Muscle of leg (tissue), 11 donors: ENCODE results near the gene SLX9. TPM values are rescaled to one million over a fixed set of nuclear protein-coding genes. Genes with fewer than 3 reads are reported as not detected.
"Not testable (repeated sequence)": the region's sequence is repeated elsewhere in the genome, so short reads cannot be mapped to it uniquely, and the experiment has no call there.

Experiments used
- DNase-seq: peaks from one replicate; pipeline ENCODE4 v3.0.0; 2013
- H3K27ac ChIP-seq: one replicate; pipeline ENCODE4 v1.5.1; 2013; ENCODE audit warnings: mild to moderate bottlenecking, low read length, control low read depth
- H3K27me3 ChIP-seq: one replicate; pipeline ENCODE4 v1.6.1; 2013; ENCODE audit warnings: low read length; ENCODE audit not compliant: control insufficient read depth, insufficient read depth
- H3K36me3 ChIP-seq: one replicate; pipeline ENCODE4 v1.6.1; 2013; ENCODE audit warnings: low read length; ENCODE audit not compliant: control insufficient read depth, insufficient read depth
- H3K4me1 ChIP-seq: one replicate; pipeline ENCODE4 v1.6.1; 2013; ENCODE audit warnings: low read length; ENCODE audit not compliant: control insufficient read depth, insufficient read depth
- H3K4me3 ChIP-seq: one replicate; pipeline ENCODE4 v1.5.1; 2013; ENCODE audit warnings: low read length, control low read depth
- H3K9me3 ChIP-seq: replicated peaks from 2 replicates; pipeline ENCODE4 v1.6.1; 2013; ENCODE audit warnings: low read depth, low read length; ENCODE audit not compliant: control insufficient read depth
- WGBS: methylation state at CpG from one replicate; pipeline ENCODE4 v1.1.5; 2013; ENCODE audit warnings: missing lambda C conversion rate; ENCODE audit not compliant: insufficient coverage; 5-methylcytosine and 5-hydroxymethylcytosine counted together
- polyA plus RNA-seq, 8 donors: library from polyadenylated mRNA; unstranded; fragments of 120-200 nt; gene quantifications; one replicate each; pipeline versions ENCODE4 v1.2.1 to v1.2.3, GENCODE V29; 2013; ENCODE audit warnings: inconsistent platforms in 1 of 8, low replicate concordance in 1 of 8; ENCODE audit not compliant: insufficient read length in 8 of 8, insufficient read depth in 1 of 8
- total RNA-seq: library from RNA; stranded (reverse); fragments of 120-200 nt; gene quantifications from one replicate; pipeline ENCODE4 v1.2.4, GENCODE V29; 2013

Gene SLX9
- total and polyA plus RNA-seq, 9 donors, result 16.0 to 27.5 (median 21.2) TPM

- Histone ChIP-seq H3K27me3 (no peaks in the 10 kb centered on the region), H3K4me1 (peaks cover 45% of the 10 kb centered on the region), H3K9me3 (no peaks in the 10 kb centered on the region), H3K4me3 (no peak overlapping the region), H3K36me3 (peaks cover 61% of the 10 kb centered on the region), H3K27ac (no peak overlapping the region)
- no peak for DNase-seq
- WGBS, result 83% methylated on average over 32 of the region's 36 CpGs
These were observed 31.2 kb downstream of the SLX9 start for GRCh38 chr21:44970766-44971671.

DNA sequence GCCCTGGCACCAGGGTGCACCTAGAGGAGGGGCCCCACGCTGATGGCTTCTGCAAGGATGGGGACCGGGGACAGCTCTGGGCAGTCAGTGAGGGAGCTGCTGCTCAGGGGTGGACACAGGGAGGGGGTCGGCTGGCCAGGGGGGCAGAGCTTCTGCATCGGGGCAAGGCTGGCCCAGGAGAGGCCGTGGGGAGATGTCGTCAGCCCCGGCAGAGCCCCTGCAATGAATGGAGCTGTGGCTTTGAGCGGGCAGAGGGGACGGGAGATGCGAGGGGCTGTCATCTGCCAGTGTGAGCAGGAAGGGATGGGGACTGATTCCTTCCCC lies 31.8 kb downstream of the SLX9 start:
- peaks cover 62% of the 10 kb centered on the region for H3K36me3 ChIP-seq
- no peak overlapping the region for H3K4me3 ChIP-seq
- DNase-seq, result no peak
- H3K4me1 ChIP-seq, result peaks cover 45% of the 10 kb centered on the region
- H3K27me3 ChIP-seq, result no peaks in the 10 kb centered on the region
- no peak overlapping the region for H3K27ac ChIP-seq
- no peaks in the 10 kb centered on the region for H3K9me3 ChIP-seq
- 79% methylated on average over 10 of the region's 10 CpGs for WGBS

DNA sequence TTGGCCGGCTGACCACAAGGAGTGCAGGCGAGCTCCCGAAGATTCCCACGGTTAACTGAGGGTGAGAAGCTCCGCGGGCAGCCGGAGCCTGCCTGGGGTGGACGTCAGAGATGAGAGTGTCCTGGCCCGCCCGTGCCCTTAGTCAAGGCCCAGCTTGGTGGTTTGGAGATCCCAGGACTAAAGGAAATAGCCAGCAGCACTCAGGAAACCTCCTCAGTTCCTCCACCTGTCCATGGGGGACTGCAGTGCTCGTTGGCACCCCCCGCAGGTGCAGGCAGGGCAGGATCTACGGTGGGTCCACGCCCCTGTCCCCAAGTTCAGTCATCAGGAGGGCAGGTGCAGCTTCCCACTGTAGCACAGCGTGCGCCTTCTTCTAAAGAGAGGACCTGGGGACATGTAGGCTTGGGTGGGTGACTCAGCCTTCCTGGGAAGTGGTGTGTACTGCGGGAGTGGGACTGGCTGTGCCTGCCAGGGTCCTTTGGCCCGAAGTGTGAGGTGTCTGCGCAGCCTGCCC lies 32.5 kb downstream of the SLX9 start:
- Histone ChIP-seq H3K4me1 (peaks cover 45% of the 10 kb centered on the region), H3K27ac (no peak overlapping the region), H3K4me3 (no peak overlapping the region), H3K9me3 (no peaks in the 10 kb centered on the region), H3K36me3 (peaks cover 55% of the 10 kb centered on the region), H3K27me3 (no peaks in the 10 kb centered on the region)
- 87% methylated on average over 19 of the region's 19 CpGs for WGBS
- DNase-seq, result no peak

GRCh38 chr21:44972821-44973220 lies 33.0 kb downstream of the SLX9 start:
- H3K9me3 ChIP-seq, result no peaks in the 10 kb centered on the region
- H3K27me3 ChIP-seq, result no peaks in the 10 kb centered on the region
- H3K27ac ChIP-seq, result no peak overlapping the region
- peaks cover 51% of the 10 kb centered on the region for H3K36me3 ChIP-seq
- no peak for DNase-seq
- peaks cover 44% of the 10 kb centered on the region for H3K4me1 ChIP-seq
- no peak overlapping the region for H3K4me3 ChIP-seq
- 73% methylated on average over 13 of the region's 16 CpGs for WGBS

GRCh38 chr21:44973598-44973997 lies 33.8 kb downstream of the SLX9 start:
- WGBS, result 84% methylated on average over 8 of the region's 14 CpGs
- no peaks in the 10 kb centered on the region for H3K27me3 ChIP-seq
- DNase-seq, result no peak
- peaks cover 42% of the 10 kb centered on the region for H3K4me1 ChIP-seq
- H3K9me3 ChIP-seq, result no peaks in the 10 kb centered on the region
- peaks cover 44% of the 10 kb centered on the region for H3K36me3 ChIP-seq
- no peak overlapping the region for H3K4me3 ChIP-seq
- no peak overlapping the region for H3K27ac ChIP-seq

GRCh38 chr21:44974676-44975075 lies 34.8 kb downstream of the SLX9 start:
- H3K4me3 ChIP-seq, result no peak overlapping the region
- WGBS, result 90% methylated on average over 9 of the region's 17 CpGs
- peaks cover 38% of the 10 kb centered on the region for H3K36me3 ChIP-seq
- no peak for DNase-seq
- H3K27ac ChIP-seq, result no peak overlapping the region
- no peaks in the 10 kb centered on the region for H3K9me3 ChIP-seq
- H3K4me1 ChIP-seq, result peaks cover 37% of the 10 kb centered on the region
- H3K27me3 ChIP-seq, result no peaks in the 10 kb centered on the region

DNA sequence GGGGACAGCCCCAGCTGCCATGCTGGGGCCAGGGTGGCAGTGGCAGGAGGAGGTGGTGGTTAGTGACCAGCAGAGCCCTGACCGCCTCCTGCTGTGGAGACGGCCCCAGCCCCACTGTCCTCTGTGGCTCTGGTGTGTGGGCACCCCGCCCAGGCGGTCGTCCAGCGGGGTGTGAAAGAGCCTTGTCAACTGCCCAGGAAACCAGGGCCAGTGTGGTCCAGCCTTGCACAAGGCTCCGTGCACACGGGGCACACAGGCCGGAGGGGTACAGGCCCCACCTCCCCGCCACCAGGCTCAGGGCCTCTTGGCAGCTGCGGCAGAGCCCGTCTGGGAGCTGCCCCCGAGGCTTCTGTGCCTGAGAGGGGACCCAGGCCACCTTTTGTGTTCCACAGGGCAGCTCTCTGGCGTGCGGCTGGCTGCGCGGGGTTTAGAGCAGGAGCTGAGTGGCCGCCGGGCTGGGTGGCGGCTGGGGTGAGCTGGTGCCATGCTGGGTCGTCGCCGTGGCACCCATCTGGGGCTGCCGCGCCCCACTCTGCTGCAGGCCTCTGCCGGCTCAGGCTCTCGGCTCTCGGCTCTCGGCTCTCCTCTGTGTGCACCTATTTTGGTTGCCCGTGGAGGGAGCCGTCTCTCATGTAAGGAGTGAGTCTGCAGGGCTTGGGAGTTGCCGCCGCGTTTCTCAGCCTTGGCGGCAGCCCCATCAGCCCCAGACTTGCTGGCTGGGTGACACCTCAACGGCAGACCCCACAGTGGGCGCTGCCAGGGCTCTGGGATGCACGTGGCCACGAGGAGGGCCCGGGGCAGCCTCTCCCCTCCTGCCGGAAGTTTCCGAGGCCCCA lies 36.1 kb downstream of the SLX9 start:
- DNase-seq, result no peak
- H3K27me3 ChIP-seq, result no peaks in the 10 kb centered on the region
- H3K36me3 ChIP-seq, result peaks cover 34% of the 10 kb centered on the region
- H3K4me1 ChIP-seq, result peaks cover 36% of the 10 kb centered on the region
- H3K27ac ChIP-seq, result no peak overlapping the region
- H3K4me3 ChIP-seq, result no peak overlapping the region
- 89% methylated on average over 42 of the region's 42 CpGs for WGBS
- no peaks in the 10 kb centered on the region for H3K9me3 ChIP-seq

- H3K27ac ChIP-seq, H3K9me3 ChIP-seq, H3K27me3 ChIP-seq, DNase-seq, H3K4me3 ChIP-seq: not testable (repeated sequence)
- Histone ChIP-seq H3K4me1 (peaks cover 36% of the 10 kb centered on the region), H3K36me3 (peaks cover 34% of the 10 kb centered on the region)
- WGBS, result 76% methylated on average over 20 of the region's 25 CpGs
These were observed 36.9 kb downstream of the SLX9 start for GRCh38 chr21:44976556-44977393.

- no peak for DNase-seq
- WGBS, result 89% methylated on average over 22 of the region's 22 CpGs
- no peaks in the 10 kb centered on the region for H3K9me3 ChIP-seq
- peaks cover 34% of the 10 kb centered on the region for H3K36me3 ChIP-seq
- peaks cover 41% of the 10 kb centered on the region for H3K4me1 ChIP-seq
- no peaks in the 10 kb centered on the region for H3K27me3 ChIP-seq
- no peak overlapping the region for H3K4me3 ChIP-seq
- H3K27ac ChIP-seq, result no peak overlapping the region
These were observed 37.9 kb downstream of the SLX9 start for GRCh38 chr21:44977616-44978340.
